Measurements from ENCODE around the gene SCN4B. TPM values are rescaled to one million over a fixed set of nuclear protein-coding genes. Genes with fewer than 3 reads are reported as not detected.

The SCN4B gene
- total and polyA plus RNA-seq, 10 of the 15 experiments (the other 5 are each of a cell fraction or from before 2014, with no cell fraction given), result 0.01 to 0.49 (median 0.04) TPM; not detected in 5

GRCh38 chr11:118155776-118156530 is 3.3 kb upstream of the SCN4B start:
- H3K9me3 ChIP-seq (replicated peaks; ENCODE audit: control insufficient read depth, insufficient read depth, low read length), result no peaks in the 10 kb centered on the region
- no peaks in the 10 kb centered on the region for H3K4me1 ChIP-seq (ENCODE audit: control insufficient read depth, insufficient read depth, low read length)
- no peaks in the 10 kb centered on the region for H3K79me2 ChIP-seq (ENCODE audit: control insufficient read depth, insufficient read depth, low read length)
- H3K36me3 ChIP-seq (ENCODE audit: control insufficient read depth in 2 of 2, insufficient read depth in 2 of 2, low read length in 1 of 2), result no peaks in the 10 kb centered on the region
- SMC1A ChIA-PET (ENCODE audit: uncharacterized antibody, unreplicated experiment), result interaction anchor here (0.8 to 1.4 kb wide), 5 partner anchors 9 to 107 kb away, joined by 3 to 4 read pairs (median 4); partner anchors contain the start of gene JAML
- no peak overlapping the region for H3K9ac ChIP-seq (ENCODE audit: control insufficient read depth, insufficient read depth, low read length)
- TF ChIP-seq MEF2A (IDR thresholded peaks at IDR 0.05; ENCODE audit: insufficient read depth, low read depth, low read length), result no peak
- TF ChIP-seq, protein P1, sequence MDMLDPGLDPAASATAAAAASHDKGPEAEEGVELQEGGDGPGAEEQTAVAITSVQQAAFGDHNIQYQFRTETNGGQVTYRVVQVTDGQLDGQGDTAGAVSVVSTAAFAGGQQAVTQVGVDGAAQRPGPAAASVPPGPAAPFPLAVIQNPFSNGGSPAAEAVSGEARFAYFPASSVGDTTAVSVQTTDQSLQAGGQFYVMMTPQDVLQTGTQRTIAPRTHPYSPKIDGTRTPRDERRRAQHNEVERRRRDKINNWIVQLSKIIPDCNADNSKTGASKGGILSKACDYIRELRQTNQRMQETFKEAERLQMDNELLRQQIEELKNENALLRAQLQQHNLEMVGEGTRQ (IDR thresholded peaks at IDR 0.05; ENCODE audit: borderline replicate concordance, low read depth, low read length), result no peak
- TF ChIP-seq PRDM15 (CRISPR knock-in tag; IDR thresholded peaks at IDR 0.05), result no peak
- TF ChIP-seq, protein P2, sequence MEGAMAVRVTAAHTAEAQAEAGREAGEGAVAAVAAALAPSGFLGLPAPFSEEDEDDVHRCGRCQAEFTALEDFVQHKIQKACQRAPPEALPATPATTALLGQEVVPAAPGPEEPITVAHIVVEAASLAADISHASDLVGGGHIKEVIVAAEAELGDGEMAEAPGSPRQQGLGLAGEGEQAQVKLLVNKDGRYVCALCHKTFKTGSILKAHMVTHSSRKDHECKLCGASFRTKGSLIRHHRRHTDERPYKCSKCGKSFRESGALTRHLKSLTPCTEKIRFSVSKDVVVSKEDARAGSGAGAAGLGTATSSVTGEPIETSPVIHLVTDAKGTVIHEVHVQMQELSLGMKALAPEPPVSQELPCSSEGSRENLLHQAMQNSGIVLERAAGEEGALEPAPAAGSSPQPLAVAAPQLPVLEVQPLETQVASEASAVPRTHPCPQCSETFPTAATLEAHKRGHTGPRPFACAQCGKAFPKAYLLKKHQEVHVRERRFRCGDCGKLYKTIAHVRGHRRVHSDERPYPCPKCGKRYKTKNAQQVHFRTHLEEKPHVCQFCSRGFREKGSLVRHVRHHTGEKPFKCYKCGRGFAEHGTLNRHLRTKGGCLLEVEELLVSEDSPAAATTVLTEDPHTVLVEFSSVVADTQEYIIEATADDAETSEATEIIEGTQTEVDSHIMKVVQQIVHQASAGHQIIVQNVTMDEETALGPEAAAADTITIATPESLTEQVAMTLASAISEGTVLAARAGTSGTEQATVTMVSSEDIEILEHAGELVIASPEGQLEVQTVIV (IDR thresholded peaks at IDR 0.05; ENCODE audit: borderline replicate concordance, partially characterized antibody), result no peak
- TF ChIP-seq BMI1 (IDR thresholded peaks at IDR 0.05; ENCODE audit: borderline replicate concordance), result no peak
- no peak for TF ChIP-seq EGR1 (IDR thresholded peaks at IDR 0.05; ENCODE audit: borderline replicate concordance in 1 of 2, low read depth in 2 of 2, low read length in 2 of 2)
- TF ChIP-seq MYC (IDR thresholded peaks at IDR 0.05; ENCODE audit: insufficient read depth, insufficient read length, insufficient replicate concordance, low read length, severe bottlenecking), result no peak
- no peak for TF ChIP-seq POLR2AphosphoS2 (IDR thresholded peaks at IDR 0.05; ENCODE audit: low read depth, low read length)
- H3K27me3 ChIP-seq (replicated peaks in 1 of 2; ENCODE audit: control insufficient read depth in 2 of 2, insufficient read depth in 2 of 2, low read length in 1 of 2), result peaks cover 29 to 32% of the 10 kb centered on the region in 2 experiments
- no peak overlapping the region for H3K4me2 ChIP-seq (ENCODE audit: control insufficient read depth, insufficient read depth)
- no peak overlapping the region for H3K27ac ChIP-seq (ENCODE audit: control insufficient read depth, insufficient read depth)
- no peak for FAIRE-seq
- RAD21 ChIA-PET (ENCODE audit: unreplicated experiment), result no interaction called here
- no peak overlapping the region for H3K4me3 ChIP-seq
- no peak overlapping the region for H2AFZ ChIP-seq (ENCODE audit: control insufficient read depth, low read depth, low read length)
- intact Hi-C loops (cut with micrococcal nuclease; ENCODE audit: unreplicated experiment), result no loop called here
- BruUV-seq (replicated peaks), result no TSS peak
- WGBS (ENCODE audit: insufficient coverage, insufficient replicate concordance, low lambda C conversion rate, missing lambda C conversion rate), result 10% methylated on average over 11 of the region's 11 CpGs
- ATAC-seq, result no peak
- DNase-seq (ENCODE audit: low read depth, low spot score), result no peak
- CTCF ChIA-PET, result interaction anchor here (1.1 to 4.8 kb wide), 4 partner anchors 13 to 209 kb away, joined by 3 to 37 read pairs (median 12); no protein-coding TSS in a partner anchor
- H4K20me1 ChIP-seq (ENCODE audit: control insufficient read depth, insufficient read depth), result no peaks in the 10 kb centered on the region
- in situ Hi-C loops (cut with MboI), result no loop called here
- POLR2A ChIA-PET, result no interaction called here

Measured in GM12878 (cell line).